ENCODE measurements around the gene RAB24. TPM values are rescaled to one million over a fixed set of nuclear protein-coding genes. Genes with fewer than 3 reads are reported as not detected.

RAB24 gene
- polyA plus RNA-seq, 2 of the 4 experiments (the other 2 are of a cell fraction) = 31.2 to 33.7 TPM

GRCh38 chr5:177269232-177269895 is 34.2 kb downstream of the RAB24 start:
- no peak overlapping the region for H3K4me3 ChIP-seq
- CTCF ChIA-PET = interaction anchor here (1.1 to 2.2 kb wide), 4 partner anchors 12 to 158 kb away, joined by 3 to 8 read pairs (median 5); no protein-coding TSS in a partner anchor
- no peaks in the 10 kb centered on the region for H3K9me3 ChIP-seq
- WGBS (ENCODE audit: missing lambda C conversion rate) = 93% methylated on average over 7 of the region's 7 CpGs
- no peak overlapping the region for H3K27ac ChIP-seq
- POLR2A ChIA-PET = no interaction called here
- no peak for DNase-seq (ENCODE audit: low read depth in 1 of 2, low spot score in 1 of 2)
- FAIRE-seq = no peak
- ATAC-seq = no peak
- H3K4me2 ChIP-seq = no peak overlapping the region
- H3K4me1 ChIP-seq = no peaks in the 10 kb centered on the region
- TF ChIP-seq PBX3 (IDR thresholded peaks at IDR 0.05) = no peak
- TF ChIP-seq EHMT2 (IDR thresholded peaks at IDR 0.05; ENCODE audit: low read depth) = no peak
- no peak for TF ChIP-seq FOSL2 (IDR thresholded peaks at IDR 0.05)
- TF ChIP-seq FOSL2 (CRISPR knock-in tag; IDR thresholded peaks at IDR 0.05) = no peak
- no peak for TF ChIP-seq RARB (CRISPR knock-in tag; IDR thresholded peaks at IDR 0.05)
- TF ChIP-seq POLR2A (IDR thresholded peaks at IDR 0.05; ENCODE audit: low read length) = no peak
- TF ChIP-seq EHF (CRISPR knock-in tag; IDR thresholded peaks at IDR 0.05) = no peak

GRCh38 chr5:177265395-177265794 is 38.1 kb downstream of the RAB24 start:
- no peaks in the 10 kb centered on the region for H3K9me3 ChIP-seq
- CTCF ChIA-PET = interaction anchor here (0.6 to 1.4 kb wide), 3 partner anchors 13 to 53 kb away, joined by 4 to 8 read pairs (median 5); no protein-coding TSS in a partner anchor
- H3K4me1 ChIP-seq = no peaks in the 10 kb centered on the region
- H3K4me2 ChIP-seq = no peak overlapping the region
- ATAC-seq (no peak; a peak in 1 of 6 replicates), DNase-seq (ENCODE audit: low read depth in 1 of 2, low spot score in 1 of 2) (no peak), FAIRE-seq (no peak)
- WGBS (ENCODE audit: missing lambda C conversion rate) = 93% methylated on average over 15 of the region's 16 CpGs
- H3K4me3 ChIP-seq = no peak overlapping the region
- POLR2A ChIA-PET = no interaction called here
- no peak overlapping the region for H3K27ac ChIP-seq
- TF ChIP-seq HOXA7 (CRISPR knock-in tag; IDR thresholded peaks at IDR 0.05) (no peak), POLR2AphosphoS2 (conservative IDR thresholded peaks at IDR 0.05; ENCODE audit: low read length) (no peak), ZNF302 (CRISPR knock-in tag; IDR thresholded peaks at IDR 0.05) (no peak), EP300 (IDR thresholded peaks at IDR 0.05) (no peak), CBX2 (IDR thresholded peaks at IDR 0.05; ENCODE audit: borderline replicate concordance, low read depth) (no peak), HES2 (IDR thresholded peaks at IDR 0.05) (no peak), FOSL2 (IDR thresholded peaks at IDR 0.05) (no peak), FOSL2 (CRISPR knock-in tag; IDR thresholded peaks at IDR 0.05) (no peak), RNF2 (IDR thresholded peaks at IDR 0.05; ENCODE audit: borderline replicate concordance, low read depth) (no peak), E2F6 (IDR thresholded peaks at IDR 0.05; ENCODE audit: borderline replicate concordance, low read depth) (no peak), FOXS1 (CRISPR knock-in tag; IDR thresholded peaks at IDR 0.05) (no peak), FOSB (CRISPR knock-in tag; IDR thresholded peaks at IDR 0.05) (no peak), HEYL (CRISPR knock-in tag; IDR thresholded peaks at IDR 0.05) (no peak), ATOH8 (CRISPR knock-in tag; IDR thresholded peaks at IDR 0.05; ENCODE audit: low read depth) (no peak), ELK1 (IDR thresholded peaks at IDR 0.05; ENCODE audit: low read depth, low read length) (no peak), HOXB5 (CRISPR knock-in tag; IDR thresholded peaks at IDR 0.05) (no peak), ZFP36 (IDR thresholded peaks at IDR 0.05; ENCODE audit: borderline replicate concordance, partially characterized antibody) (no peak), KDM5A (IDR thresholded peaks at IDR 0.05) (no peak), CEBPB (IDR thresholded peaks at IDR 0.05) (no peak)
